Lower leg skin (tissue), 4 donors: ENCODE data around the gene CD300LG. TPM values are rescaled to one million over a fixed set of nuclear protein-coding genes. Genes with fewer than 3 reads are reported as not detected.
"Not testable (repeated sequence)": the region's sequence is repeated elsewhere in the genome, so short reads cannot be mapped to it uniquely, and the experiment has no call there.

Experiments used
- DNase-seq, 2 donors: peaks; one replicate each; pipeline ENCODE4 v3.0.0-alpha.2; 2019; ENCODE audit warnings: low spot score in 2 of 2
- H3K4me3 ChIP-seq: fragments of 200-600 bp; sonication (generic); 2 replicates; pipeline ENCODE4 v1.5.1; 2017; ENCODE audit warnings: mild to moderate bottlenecking, low read depth; ENCODE audit not compliant: poor library complexity, severe bottlenecking
- CTCF ChIP-seq, 3 donors: fragments of 450-650 bp; IDR thresholded peaks; one replicate each; pipeline ENCODE4 v1.5.1; 2016; ENCODE audit warnings: antibody characterized with exemption in 3 of 3, mild to moderate bottlenecking in 3 of 3, moderate library complexity in 2 of 3
- POLR2A ChIP-seq, 2 donors: fragments of 450-650 bp; IDR thresholded peaks; one replicate each; pipeline ENCODE4 v1.6.1; 2016 to 2017; ENCODE audit warnings: antibody characterized with exemption in 2 of 2, mild to moderate bottlenecking in 1 of 2, moderate library complexity in 1 of 2
- WGBS, 2 donors: methylation state at CpG; one replicate each; pipeline ENCODE4 v1.1.5; 2018; 5-methylcytosine and 5-hydroxymethylcytosine counted together
- intact Hi-C: fragments of 100-400 bp; cut with DNase I; formaldehyde crosslinking; loops from one replicate; pipeline ENCODE4 v1.15.0; 2023; ENCODE audit warnings: low total_unique reads
- total RNA-seq, 4 donors: library from RNA; depleted of rRNA; stranded (reverse); fragments of >200 nt; gene quantifications; one replicate each; pipeline ENCODE4 v1.1.0, GENCODE V29; 2016

Gene CD300LG
- total RNA-seq, 4 donors from 2014 or later, result 6.2 to 9.7 (median 9.0) TPM

DNA sequence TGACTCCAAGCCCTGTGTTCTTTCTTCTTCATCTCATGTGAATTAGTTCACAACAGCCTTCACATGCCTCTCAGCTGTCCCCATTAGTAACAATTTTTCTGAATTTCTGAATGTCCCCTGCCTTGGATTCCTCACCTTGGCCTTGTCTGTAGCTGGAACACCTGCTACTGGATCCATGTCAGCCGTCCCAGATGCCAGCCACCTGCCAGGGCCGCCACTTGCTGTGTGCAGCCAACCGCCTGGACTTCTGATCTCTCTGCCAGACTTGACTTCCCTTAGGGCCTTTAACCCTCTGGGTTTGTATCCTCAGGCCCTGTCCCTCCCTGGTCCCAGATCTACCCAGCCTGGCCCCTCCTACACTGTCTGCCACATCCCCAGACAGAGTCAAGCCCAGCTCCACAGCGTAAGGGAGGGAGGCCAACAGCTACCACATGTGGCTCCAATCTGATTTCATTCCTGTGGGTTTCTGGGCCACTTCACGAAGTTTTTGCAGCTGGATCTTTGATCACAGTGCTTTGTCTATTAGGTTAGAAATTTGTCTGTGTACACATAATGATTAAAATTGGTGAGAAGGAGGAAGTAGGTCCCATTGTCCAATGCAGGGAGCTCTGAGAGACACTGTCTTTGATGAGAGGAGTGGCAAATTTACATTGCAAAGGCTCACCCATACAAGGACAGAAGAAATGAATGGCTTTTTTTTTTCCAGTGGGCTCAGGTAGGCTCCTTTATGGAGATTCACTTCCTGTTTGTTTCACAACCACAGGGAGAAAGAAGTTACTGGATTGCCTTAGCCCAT is 45.1 kb downstream of the CD300LG start:
- intact Hi-C loops, result no loop called here
- DNase-seq, result no peak
- TF ChIP-seq POLR2A (IDR thresholded peaks at IDR 0.05), result no peak
- no peak for TF ChIP-seq CTCF (IDR thresholded peaks at IDR 0.05)
- 83 to 85% methylated on average over 5 of the region's 5 CpGs for WGBS, 2 donors
- H3K4me3 ChIP-seq, result no peak overlapping the region

- no peak overlapping the region for H3K4me3 ChIP-seq
- TF ChIP-seq POLR2A (IDR thresholded peaks at IDR 0.05) (no peak), CTCF (IDR thresholded peaks at IDR 0.05) (no peak)
- WGBS, 2 donors, result 36 to 43% methylated on average over 4 of the region's 4 CpGs
- intact Hi-C loops, result no loop called here
- no peak for DNase-seq
Observed at GRCh38 chr17:43892647-43892952, 45.6 kb downstream of the CD300LG start.

DNA sequence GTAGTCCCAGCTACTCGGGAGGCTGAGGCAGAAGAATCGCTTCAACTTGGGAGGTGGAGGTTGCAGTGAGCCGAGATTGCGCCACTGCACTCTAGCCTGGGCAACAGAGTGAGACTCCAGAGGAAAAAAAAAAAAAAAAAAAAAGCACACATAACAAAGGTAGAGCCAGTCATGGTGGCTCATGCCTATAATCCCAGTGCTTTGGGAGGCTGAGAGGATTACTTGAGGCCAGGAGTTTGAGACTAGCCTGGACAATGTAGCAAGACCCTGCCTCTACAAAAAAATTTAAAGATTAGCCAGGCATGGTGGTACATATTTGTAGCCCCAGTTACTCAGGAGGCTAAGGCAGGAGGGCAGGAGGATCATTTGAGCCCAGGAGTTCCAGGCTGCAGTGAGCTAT is 47.5 kb downstream of the CD300LG start:
- intact Hi-C loops, DNase-seq: not testable (repeated sequence)
- WGBS, 2 donors, result 81 to 96% methylated on average over 4 of the region's 4 CpGs

DNA sequence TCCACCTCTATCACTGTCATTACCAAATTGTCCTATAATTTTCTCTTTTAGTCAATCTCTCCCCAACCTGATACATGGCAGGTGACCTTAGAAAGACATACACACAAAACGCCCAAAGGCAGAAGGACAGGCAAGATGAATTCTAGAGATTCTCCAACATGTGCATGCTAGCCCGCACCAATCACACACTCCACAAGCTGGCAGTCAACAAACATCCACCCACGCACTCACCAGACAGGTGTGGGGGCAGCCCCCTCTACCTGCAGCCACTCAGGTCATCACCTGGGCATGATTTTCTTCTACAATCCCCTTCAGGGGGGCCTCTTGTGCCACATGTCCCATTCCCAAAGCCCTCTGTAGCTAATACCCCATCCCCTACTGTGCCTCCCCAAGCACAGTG is 50.9 kb downstream of the CD300LG start:
- no peak for DNase-seq
- TF ChIP-seq POLR2A (IDR thresholded peaks at IDR 0.05) (no peak), CTCF (IDR thresholded peaks at IDR 0.05) (no peak)
- no peak overlapping the region for H3K4me3 ChIP-seq
- intact Hi-C loops, result no loop called here
- 48 to 62% methylated on average over 3 of the region's 3 CpGs for WGBS, 2 donors

More for the DNA sequence above, 47.5 kb downstream of the CD300LG start:
- not testable (repeated sequence) for H3K4me3 ChIP-seq

DNA sequence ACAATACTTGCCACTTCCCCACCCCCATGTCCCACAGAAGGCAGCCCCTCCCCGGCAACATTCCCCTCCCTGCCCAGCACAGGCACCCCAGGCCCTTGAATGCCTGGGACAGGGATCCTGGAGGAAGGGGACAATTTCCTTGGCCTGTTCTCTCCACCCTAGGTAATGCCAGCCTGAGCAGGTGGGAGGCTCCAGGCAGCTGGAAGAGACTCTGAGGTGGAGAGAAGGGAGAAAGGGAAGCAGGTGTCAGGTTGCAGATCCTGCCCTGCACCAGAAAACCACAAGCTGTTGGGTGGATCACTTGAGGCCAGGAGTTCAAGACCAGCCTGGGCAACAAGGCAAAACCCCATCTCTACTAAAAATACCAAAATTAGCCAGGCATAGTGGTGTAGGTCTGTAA is 51.5 kb downstream of the CD300LG start:
- no peak for DNase-seq
- intact Hi-C loops, result no loop called here
- 20 to 40% methylated on average over 1 of the region's 1 CpG for WGBS, 2 donors
- no peak overlapping the region for H3K4me3 ChIP-seq
- no peak for TF ChIP-seq CTCF (IDR thresholded peaks at IDR 0.05)
- TF ChIP-seq POLR2A (IDR thresholded peaks at IDR 0.05), result no peak

DNA sequence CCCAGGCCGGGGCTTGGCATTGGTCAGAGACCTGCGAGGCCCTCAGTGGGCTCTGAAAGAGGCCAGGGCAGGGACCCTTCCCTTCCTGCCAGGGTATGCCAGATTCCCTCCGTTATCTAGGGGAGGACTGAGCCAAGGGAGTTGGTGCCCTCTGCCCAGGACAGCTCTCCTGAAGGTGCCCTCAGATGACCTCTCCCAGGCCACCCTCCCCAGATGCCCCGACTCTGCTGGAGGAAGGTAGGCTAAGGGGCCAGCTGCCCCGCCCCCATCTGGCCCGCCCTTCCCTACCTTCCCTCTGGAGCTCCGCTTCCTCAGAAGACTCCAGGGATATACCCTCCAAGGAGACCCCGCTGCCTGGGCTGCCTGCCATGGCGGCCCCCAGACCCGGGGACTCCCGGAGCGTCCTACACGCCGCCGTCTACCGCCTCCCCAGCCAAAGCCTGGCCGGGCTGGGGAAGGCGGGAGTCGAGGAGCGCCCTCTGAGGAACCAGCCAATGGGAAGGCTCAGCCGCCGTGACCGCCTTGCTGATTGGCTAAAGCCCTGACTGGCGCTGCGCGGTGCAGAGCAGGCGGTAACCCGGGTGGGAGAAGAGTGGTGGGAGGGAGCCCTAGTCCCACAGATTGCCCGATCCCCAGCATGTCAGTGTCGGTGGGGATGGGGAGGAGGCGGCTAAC is 53.3 kb downstream of the CD300LG start:
- DNase-seq, result peak; percentile 68 to 96
- 4 to 20% methylated on average over 11 to 30 of the region's 31 CpGs for WGBS, 2 donors
- no peak for TF ChIP-seq CTCF (IDR thresholded peaks at IDR 0.05)
- TF ChIP-seq POLR2A (IDR thresholded peaks at IDR 0.05), result no peak
- H3K4me3 ChIP-seq, result no peak overlapping the region
- intact Hi-C loops, result no loop called here
